Lower lobe of right lung (tissue), 2 donors: Measurements from ENCODE around the gene ZNF225. TPM values are rescaled to one million over a fixed set of nuclear protein-coding genes. Genes with fewer than 3 reads are reported as not detected.

Experiments
- ATAC-seq, 2 donors: fragments of 200-7000 bp; cut with Tn5 transposase; one replicate each; pipeline ENCODE4 v1.9.1; 2020 to 2022; ENCODE audit warnings: mild to moderate bottlenecking in 2 of 2, moderate library complexity in 2 of 2
- DNase-seq: peaks from one replicate; pipeline ENCODE4 v3.0.0-alpha.2; 2020
- H3K27ac ChIP-seq: fragments of 200-600 bp; one replicate; pipeline ENCODE4 v1.8.0; 2022
- H3K27me3 ChIP-seq: fragments of 200-600 bp; one replicate; pipeline ENCODE4 v1.8.0; 2022; ENCODE audit warnings: low read depth
- H3K36me3 ChIP-seq: fragments of 200-600 bp; one replicate; pipeline ENCODE4 v1.8.0; 2022; ENCODE audit warnings: mild to moderate bottlenecking
- H3K4me1 ChIP-seq: fragments of 200-600 bp; one replicate; pipeline ENCODE4 v1.8.0; 2022
- H3K4me3 ChIP-seq: fragments of 200-600 bp; one replicate; pipeline ENCODE4 v1.8.0; 2022; ENCODE audit warnings: mild to moderate bottlenecking
- H3K9me3 ChIP-seq: fragments of 200-600 bp; one replicate; pipeline ENCODE4 v1.8.0; 2022
- intact Hi-C: fragments of 100-400 bp; cut with DNase I; formaldehyde crosslinking; loops from one replicate; pipeline ENCODE4 v1.11.0; 2022
- total RNA-seq: library from RNA; stranded (reverse); fragmentation: NEBNext Ultra II Directional; extraction: Animal tissue kit (Norgen Biotek cat#: 25700); gene quantifications from one replicate; pipeline ENCODE4 v1.2.1, GENCODE V29; 2021
- TF ChIP-seq, protein P1 (sequence below): fragments of 200-600 bp; IDR thresholded peaks from one replicate; pipeline ENCODE4 v1.8.0; 2022; ENCODE audit warnings: antibody characterized with exemption, mild to moderate bottlenecking
- donor health status: DM: no; HTN: yes; CAD: no; lungs with severe emphysema.

The ZNF225 gene
- total RNA-seq, 1 donor from 2014 or later: 6.8 TPM

GRCh38 chr19:44072543-44073401 is 40.4 kb upstream of the ZNF225 start:
- Histone ChIP-seq H3K27me3 (no peaks in the 10 kb centered on the region), H3K4me3 (peak overlapping the region; percentile 70), H3K4me1 (peaks cover 9% of the 10 kb centered on the region), H3K9me3 (peaks cover 19% of the 10 kb centered on the region), H3K27ac (no peak overlapping the region), H3K36me3 (peaks cover 2% of the 10 kb centered on the region)
- TF ChIP-seq, protein P1, sequence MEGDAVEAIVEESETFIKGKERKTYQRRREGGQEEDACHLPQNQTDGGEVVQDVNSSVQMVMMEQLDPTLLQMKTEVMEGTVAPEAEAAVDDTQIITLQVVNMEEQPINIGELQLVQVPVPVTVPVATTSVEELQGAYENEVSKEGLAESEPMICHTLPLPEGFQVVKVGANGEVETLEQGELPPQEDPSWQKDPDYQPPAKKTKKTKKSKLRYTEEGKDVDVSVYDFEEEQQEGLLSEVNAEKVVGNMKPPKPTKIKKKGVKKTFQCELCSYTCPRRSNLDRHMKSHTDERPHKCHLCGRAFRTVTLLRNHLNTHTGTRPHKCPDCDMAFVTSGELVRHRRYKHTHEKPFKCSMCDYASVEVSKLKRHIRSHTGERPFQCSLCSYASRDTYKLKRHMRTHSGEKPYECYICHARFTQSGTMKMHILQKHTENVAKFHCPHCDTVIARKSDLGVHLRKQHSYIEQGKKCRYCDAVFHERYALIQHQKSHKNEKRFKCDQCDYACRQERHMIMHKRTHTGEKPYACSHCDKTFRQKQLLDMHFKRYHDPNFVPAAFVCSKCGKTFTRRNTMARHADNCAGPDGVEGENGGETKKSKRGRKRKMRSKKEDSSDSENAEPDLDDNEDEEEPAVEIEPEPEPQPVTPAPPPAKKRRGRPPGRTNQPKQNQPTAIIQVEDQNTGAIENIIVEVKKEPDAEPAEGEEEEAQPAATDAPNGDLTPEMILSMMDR: no peak
- DNase-seq (no peak), ATAC-seq (peak in 1 of 2 donors; percentile 40)
- intact Hi-C loops: no loop called here

DNA sequence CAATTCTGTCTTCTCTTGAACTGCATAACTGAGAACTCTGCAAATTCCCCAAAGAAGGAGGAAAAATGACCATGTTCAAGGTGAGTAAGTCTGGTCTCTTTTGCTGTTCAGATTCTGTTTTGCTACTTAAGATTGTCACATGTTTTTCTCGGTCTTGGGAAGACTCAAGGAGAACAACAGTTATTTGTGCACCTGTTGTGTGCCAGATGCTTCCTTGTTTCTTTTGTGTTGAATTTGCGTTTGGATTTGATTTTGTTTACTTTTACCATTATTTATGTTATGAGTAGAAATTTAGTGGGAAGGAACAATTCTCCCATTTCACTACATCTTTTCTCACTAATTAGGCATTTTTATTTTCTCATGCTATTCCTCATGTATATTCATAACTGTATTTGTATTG is 36.9 kb upstream of the ZNF225 start:
- intact Hi-C loops: no loop called here
- DNase-seq (no peak), ATAC-seq (no peak)
- Histone ChIP-seq H3K4me1 (peaks cover 9% of the 10 kb centered on the region), H3K9me3 (no peaks in the 10 kb centered on the region), H3K27ac (no peak overlapping the region), H3K36me3 (peaks cover 18% of the 10 kb centered on the region), H3K27me3 (no peaks in the 10 kb centered on the region), H3K4me3 (no peak overlapping the region)
- TF ChIP-seq, protein P1: no peak

DNA sequence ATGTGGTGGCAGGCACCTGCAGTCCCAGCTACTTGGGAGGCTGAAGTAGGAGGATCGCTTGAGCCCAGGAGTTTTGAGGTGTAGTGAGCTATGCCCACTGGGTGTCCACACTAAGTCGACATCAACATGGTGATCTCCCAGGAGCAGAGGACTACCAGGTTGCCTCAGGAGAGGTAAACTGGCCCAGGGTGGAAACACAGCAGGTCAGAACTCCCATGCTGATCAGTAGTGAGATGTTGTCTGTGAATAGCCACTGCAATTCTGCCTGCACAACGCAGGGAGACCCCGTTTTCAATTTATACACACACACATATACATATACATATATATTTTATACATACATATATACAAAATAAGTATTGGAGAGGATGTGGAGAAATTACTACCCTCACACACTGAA is 21.1 kb upstream of the ZNF225 start:
- DNase-seq (no peak), ATAC-seq (no peak)
- Histone ChIP-seq H3K9me3 (no peaks in the 10 kb centered on the region), H3K27ac (no peak overlapping the region), H3K4me3 (no peak overlapping the region), H3K36me3 (peaks cover 5% of the 10 kb centered on the region), H3K27me3 (no peaks in the 10 kb centered on the region), H3K4me1 (peaks cover 7% of the 10 kb centered on the region)
- TF ChIP-seq, protein P1: no peak
- intact Hi-C loops: no loop called here

DNA sequence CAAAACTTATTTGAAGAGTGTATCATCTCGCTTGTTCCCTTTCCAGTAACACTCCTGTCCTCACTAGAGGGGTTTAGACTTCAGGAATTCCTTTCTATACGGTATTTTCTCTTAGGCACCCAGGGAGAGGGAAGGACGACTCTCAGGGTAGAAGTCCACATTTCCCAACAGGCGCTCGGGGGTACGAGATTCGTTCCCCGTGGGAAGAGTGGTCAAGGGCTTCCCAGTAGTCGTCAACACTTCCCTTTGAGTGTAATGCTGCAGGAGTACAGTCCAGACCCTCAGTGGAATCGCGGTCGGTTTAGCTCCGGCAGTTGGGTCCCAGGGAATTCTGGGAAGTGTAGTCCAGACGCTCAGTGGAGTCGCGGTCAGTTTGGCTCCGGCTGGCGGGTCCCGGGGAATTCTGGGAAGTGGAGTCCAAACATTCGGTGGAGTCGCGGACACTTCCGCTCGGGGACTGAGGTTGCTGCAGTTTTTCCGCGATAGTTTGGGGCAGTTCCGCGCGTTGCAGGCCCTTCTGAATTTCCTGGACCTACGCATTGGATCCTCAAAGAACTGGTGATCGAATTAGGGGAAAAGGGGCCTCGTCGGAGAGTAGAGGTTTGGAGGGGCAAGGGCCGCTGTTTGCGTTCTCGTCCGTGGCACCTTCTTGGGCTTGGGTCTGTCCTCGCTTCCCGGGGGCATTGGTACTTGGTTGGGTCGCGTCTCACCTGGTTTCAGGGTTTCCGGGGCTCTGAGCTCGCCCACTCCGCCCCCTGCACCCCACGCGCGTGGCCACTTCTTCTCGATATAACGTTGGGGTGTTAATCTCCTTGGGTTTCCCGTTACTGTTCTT is 19.1 kb upstream of the ZNF225 start, which contains the start of gene ZNF224:
ZNF224 (plus strand) TSS at position 431 of the 835 bp plus-strand sequence. CDS start 3,513 bp downstream, outside the sequence.
- Histone ChIP-seq H3K27ac (peak within 1 kb of the TSS; percentile 78), H3K9me3 (no peaks in the 10 kb centered on the region), H3K4me3 (peak within 1 kb of the TSS; percentile 88), H3K4me1 (peaks cover 7% of the 10 kb centered on the region), H3K36me3 (peaks cover 18% of the 10 kb centered on the region), H3K27me3 (no peaks in the 10 kb centered on the region)
- peak; percentile 99 to 100 for ATAC-seq
- intact Hi-C loops: no loop called here
- DNase-seq: peak; percentile 93
- TF ChIP-seq, protein P1: no peak

DNA sequence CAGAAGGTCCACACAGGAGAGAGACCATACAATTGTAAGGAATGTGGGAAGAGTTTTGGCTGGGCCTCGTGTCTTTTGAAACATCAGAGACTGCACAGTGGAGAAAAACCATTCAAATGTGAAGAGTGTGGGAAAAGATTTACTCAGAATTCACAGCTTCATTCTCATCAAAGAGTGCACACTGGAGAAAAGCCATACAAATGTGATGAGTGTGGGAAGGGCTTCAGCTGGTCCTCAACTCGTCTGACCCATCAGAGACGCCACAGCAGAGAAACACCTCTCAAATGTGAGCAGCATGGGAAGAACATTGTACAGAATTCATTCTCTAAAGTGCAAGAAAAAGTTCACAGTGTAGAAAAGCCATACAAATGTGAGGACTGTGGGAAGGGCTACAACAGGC is 5.4 kb upstream of the ZNF225 start:
- no peak overlapping the region for H3K27ac ChIP-seq
- peaks cover 87% of the 10 kb centered on the region for H3K9me3 ChIP-seq
- H3K27me3 ChIP-seq: no peaks in the 10 kb centered on the region
- H3K36me3 ChIP-seq: peaks cover 28% of the 10 kb centered on the region
- TF ChIP-seq, protein P1: no peak
- ATAC-seq (no peak), DNase-seq (no peak)
- intact Hi-C loops: no loop called here
- no peak overlapping the region for H3K4me3 ChIP-seq
- peaks cover 6% of the 10 kb centered on the region for H3K4me1 ChIP-seq
